ENCODE results near the gene ARHGAP40. TPM values are rescaled to one million over a fixed set of nuclear protein-coding genes. Genes with fewer than 3 reads are reported as not detected.

Gene ARHGAP40
- total and polyA plus RNA-seq, 2 experiments from 2014 or later, result 0.21 TPM; not detected in 1

GRCh38 chr20:38564680-38565079, 36.9 kb upstream of the ARHGAP40 start:
- DNase-seq (ENCODE audit: low spot score), result no peak
- no peak overlapping the region for H3K27ac Mint-ChIP-seq
- H3K27ac ChIP-seq (ENCODE audit: low read depth), result no peak overlapping the region
- peaks cover 9% of the 10 kb centered on the region for H3K36me3 Mint-ChIP-seq (ENCODE audit: low read depth)
- no peaks in the 10 kb centered on the region for H3K4me1 Mint-ChIP-seq
- H4K20me1 ChIP-seq (replicated peaks; ENCODE audit: insufficient read depth), result 0 out of 2 replicates have a peak, but pooled peaks cover 5% of the 10 kb centered on the region
- H3K9me2 ChIP-seq (ENCODE audit: insufficient read depth), result no peaks in the 10 kb centered on the region
- H3K4me2 ChIP-seq, result no peak overlapping the region
- no peaks in the 10 kb centered on the region for H3F3A ChIP-seq (replicated peaks; ENCODE audit: low read depth)
- TF ChIP-seq ZNF331 (CRISPR knock-in tag; IDR thresholded peaks at IDR 0.05; ENCODE audit: low read depth) (no peak), NANOG (IDR thresholded peaks at IDR 0.05; ENCODE audit: borderline replicate concordance) (no peak), EZH2phosphoT487 (IDR thresholded peaks at IDR 0.05; ENCODE audit: unreplicated experiment) (no peak)
- TF ChIP-seq, protein P1, sequence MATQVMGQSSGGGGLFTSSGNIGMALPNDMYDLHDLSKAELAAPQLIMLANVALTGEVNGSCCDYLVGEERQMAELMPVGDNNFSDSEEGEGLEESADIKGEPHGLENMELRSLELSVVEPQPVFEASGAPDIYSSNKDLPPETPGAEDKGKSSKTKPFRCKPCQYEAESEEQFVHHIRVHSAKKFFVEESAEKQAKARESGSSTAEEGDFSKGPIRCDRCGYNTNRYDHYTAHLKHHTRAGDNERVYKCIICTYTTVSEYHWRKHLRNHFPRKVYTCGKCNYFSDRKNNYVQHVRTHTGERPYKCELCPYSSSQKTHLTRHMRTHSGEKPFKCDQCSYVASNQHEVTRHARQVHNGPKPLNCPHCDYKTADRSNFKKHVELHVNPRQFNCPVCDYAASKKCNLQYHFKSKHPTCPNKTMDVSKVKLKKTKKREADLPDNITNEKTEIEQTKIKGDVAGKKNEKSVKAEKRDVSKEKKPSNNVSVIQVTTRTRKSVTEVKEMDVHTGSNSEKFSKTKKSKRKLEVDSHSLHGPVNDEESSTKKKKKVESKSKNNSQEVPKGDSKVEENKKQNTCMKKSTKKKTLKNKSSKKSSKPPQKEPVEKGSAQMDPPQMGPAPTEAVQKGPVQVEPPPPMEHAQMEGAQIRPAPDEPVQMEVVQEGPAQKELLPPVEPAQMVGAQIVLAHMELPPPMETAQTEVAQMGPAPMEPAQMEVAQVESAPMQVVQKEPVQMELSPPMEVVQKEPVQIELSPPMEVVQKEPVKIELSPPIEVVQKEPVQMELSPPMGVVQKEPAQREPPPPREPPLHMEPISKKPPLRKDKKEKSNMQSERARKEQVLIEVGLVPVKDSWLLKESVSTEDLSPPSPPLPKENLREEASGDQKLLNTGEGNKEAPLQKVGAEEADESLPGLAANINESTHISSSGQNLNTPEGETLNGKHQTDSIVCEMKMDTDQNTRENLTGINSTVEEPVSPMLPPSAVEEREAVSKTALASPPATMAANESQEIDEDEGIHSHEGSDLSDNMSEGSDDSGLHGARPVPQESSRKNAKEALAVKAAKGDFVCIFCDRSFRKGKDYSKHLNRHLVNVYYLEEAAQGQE (IDR thresholded peaks at IDR 0.05; ENCODE audit: unreplicated experiment), result no peak
- TF ChIP-seq, protein P2, sequence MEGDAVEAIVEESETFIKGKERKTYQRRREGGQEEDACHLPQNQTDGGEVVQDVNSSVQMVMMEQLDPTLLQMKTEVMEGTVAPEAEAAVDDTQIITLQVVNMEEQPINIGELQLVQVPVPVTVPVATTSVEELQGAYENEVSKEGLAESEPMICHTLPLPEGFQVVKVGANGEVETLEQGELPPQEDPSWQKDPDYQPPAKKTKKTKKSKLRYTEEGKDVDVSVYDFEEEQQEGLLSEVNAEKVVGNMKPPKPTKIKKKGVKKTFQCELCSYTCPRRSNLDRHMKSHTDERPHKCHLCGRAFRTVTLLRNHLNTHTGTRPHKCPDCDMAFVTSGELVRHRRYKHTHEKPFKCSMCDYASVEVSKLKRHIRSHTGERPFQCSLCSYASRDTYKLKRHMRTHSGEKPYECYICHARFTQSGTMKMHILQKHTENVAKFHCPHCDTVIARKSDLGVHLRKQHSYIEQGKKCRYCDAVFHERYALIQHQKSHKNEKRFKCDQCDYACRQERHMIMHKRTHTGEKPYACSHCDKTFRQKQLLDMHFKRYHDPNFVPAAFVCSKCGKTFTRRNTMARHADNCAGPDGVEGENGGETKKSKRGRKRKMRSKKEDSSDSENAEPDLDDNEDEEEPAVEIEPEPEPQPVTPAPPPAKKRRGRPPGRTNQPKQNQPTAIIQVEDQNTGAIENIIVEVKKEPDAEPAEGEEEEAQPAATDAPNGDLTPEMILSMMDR (conservative IDR thresholded peaks at IDR 0.05; ENCODE audit: low read depth in 2 of 2), result no peak
- no peaks in the 10 kb centered on the region for H3K9me3 Mint-ChIP-seq
- H3K27me3 ChIP-seq (ENCODE audit: insufficient read depth), result no peaks in the 10 kb centered on the region
- no peaks in the 10 kb centered on the region for H3K27me3 Mint-ChIP-seq (ENCODE audit: insufficient read depth, low read depth, poor library complexity)
- no peak overlapping the region for H2AFZ ChIP-seq
- H3K4me3 Mint-ChIP-seq, result no peak overlapping the region
- no peaks in the 10 kb centered on the region; the same call in none of the 2 replicates for H3K36me3 ChIP-seq (ENCODE audit: insufficient read depth)
- no peak overlapping the region for H3K4me3 ChIP-seq
- H3K79me2 ChIP-seq (replicated peaks; ENCODE audit: insufficient read depth), result no peaks in the 10 kb centered on the region
- no peak for ATAC-seq
- no peaks in the 10 kb centered on the region for H3K4me1 ChIP-seq (ENCODE audit: insufficient read depth)

- H3K4me2 ChIP-seq, result no peak overlapping the region
- H3F3A ChIP-seq (replicated peaks; ENCODE audit: low read depth), result no peaks in the 10 kb centered on the region
- TF ChIP-seq POLR2AphosphoS5 (IDR thresholded peaks at IDR 0.05; ENCODE audit: low read depth) (no peak), STAT1 (IDR thresholded peaks at IDR 0.05; ENCODE audit: unreplicated experiment) (no peak), EZH2 (IDR thresholded peaks at IDR 0.05; ENCODE audit: low read depth, unreplicated experiment) (no peak), JUNB (IDR thresholded peaks at IDR 0.05; ENCODE audit: unreplicated experiment) (no peak), NANOG (IDR thresholded peaks at IDR 0.05; ENCODE audit: borderline replicate concordance) (no peak), ZNF331 (CRISPR knock-in tag; IDR thresholded peaks at IDR 0.05; ENCODE audit: low read depth) (no peak)
- TF ChIP-seq, protein P3, sequence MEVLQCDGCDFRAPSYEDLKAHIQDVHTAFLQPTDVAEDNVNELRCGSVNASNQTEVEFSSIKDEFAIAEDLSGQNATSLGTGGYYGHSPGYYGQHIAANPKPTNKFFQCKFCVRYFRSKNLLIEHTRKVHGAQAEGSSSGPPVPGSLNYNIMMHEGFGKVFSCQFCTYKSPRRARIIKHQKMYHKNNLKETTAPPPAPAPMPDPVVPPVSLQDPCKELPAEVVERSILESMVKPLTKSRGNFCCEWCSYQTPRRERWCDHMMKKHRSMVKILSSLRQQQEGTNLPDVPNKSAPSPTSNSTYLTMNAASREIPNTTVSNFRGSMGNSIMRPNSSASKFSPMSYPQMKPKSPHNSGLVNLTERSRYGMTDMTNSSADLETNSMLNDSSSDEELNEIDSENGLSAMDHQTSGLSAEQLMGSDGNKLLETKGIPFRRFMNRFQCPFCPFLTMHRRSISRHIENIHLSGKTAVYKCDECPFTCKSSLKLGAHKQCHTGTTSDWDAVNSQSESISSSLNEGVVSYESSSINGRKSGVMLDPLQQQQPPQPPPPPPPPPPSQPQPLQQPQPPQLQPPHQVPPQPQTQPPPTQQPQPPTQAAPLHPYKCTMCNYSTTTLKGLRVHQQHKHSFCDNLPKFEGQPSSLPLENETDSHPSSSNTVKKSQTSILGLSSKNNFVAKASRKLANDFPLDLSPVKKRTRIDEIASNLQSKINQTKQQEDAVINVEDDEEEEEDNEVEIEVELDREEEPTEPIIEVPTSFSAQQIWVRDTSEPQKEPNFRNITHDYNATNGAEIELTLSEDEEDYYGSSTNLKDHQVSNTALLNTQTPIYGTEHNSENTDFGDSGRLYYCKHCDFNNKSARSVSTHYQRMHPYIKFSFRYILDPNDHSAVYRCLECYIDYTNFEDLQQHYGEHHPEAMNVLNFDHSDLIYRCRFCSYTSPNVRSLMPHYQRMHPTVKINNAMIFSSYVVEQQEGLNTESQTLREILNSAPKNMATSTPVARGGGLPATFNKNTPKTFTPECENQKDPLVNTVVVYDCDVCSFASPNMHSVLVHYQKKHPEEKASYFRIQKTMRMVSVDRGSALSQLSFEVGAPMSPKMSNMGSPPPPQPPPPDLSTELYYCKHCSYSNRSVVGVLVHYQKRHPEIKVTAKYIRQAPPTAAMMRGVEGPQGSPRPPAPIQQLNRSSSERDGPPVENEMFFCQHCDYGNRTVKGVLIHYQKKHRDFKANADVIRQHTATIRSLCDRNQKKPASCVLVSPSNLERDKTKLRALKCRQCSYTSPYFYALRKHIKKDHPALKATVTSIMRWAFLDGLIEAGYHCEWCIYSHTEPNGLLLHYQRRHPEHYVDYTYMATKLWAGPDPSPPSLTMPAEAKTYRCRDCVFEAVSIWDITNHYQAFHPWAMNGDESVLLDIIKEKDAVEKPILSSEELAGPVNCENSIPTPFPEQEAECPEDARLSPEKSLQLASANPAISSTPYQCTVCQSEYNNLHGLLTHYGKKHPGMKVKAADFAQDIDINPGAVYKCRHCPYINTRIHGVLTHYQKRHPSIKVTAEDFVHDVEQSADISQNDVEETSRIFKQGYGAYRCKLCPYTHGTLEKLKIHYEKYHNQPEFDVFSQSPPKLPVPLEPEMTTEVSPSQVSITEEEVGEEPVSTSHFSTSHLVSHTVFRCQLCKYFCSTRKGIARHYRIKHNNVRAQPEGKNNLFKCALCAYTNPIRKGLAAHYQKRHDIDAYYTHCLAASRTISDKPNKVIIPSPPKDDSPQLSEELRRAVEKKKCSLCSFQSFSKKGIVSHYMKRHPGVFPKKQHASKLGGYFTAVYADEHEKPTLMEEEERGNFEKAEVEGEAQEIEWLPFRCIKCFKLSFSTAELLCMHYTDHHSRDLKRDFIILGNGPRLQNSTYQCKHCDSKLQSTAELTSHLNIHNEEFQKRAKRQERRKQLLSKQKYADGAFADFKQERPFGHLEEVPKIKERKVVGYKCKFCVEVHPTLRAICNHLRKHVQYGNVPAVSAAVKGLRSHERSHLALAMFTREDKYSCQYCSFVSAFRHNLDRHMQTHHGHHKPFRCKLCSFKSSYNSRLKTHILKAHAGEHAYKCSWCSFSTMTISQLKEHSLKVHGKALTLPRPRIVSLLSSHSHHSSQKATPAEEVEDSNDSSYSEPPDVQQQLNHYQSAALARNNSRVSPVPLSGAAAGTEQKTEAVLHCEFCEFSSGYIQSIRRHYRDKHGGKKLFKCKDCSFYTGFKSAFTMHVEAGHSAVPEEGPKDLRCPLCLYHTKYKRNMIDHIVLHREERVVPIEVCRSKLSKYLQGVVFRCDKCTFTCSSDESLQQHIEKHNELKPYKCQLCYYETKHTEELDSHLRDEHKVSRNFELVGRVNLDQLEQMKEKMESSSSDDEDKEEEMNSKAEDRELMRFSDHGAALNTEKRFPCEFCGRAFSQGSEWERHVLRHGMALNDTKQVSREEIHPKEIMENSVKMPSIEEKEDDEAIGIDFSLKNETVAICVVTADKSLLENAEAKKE (CRISPR knock-in tag; IDR thresholded peaks at IDR 0.05), result no peak
These were observed 35.5 kb upstream of the ARHGAP40 start for GRCh38 chr20:38566036-38566598.

More at GRCh38 chr20:38566036-38566598, 35.5 kb upstream of the ARHGAP40 start:
- Histone ChIP-seq H3K9me2 (ENCODE audit: insufficient read depth) (no peaks in the 10 kb centered on the region), H3K4me3 (no peak overlapping the region), H3K79me2 (replicated peaks; ENCODE audit: insufficient read depth) (no peaks in the 10 kb centered on the region), H3K4me1 (ENCODE audit: insufficient read depth) (no peaks in the 10 kb centered on the region), H4K20me1 (replicated peaks; ENCODE audit: insufficient read depth) (0 out of 2 replicates have a peak, but pooled peaks cover 5% of the 10 kb centered on the region), H3K27me3 (ENCODE audit: insufficient read depth) (no peaks in the 10 kb centered on the region), H3K36me3 (ENCODE audit: insufficient read depth) (peaks cover 7% of the 10 kb centered on the region; the same call in 1 of the 2 replicates), H2AFZ (no peak overlapping the region), H3K27ac (ENCODE audit: low read depth) (no peak overlapping the region)
- Mint-ChIP-seq H3K27ac (no peak overlapping the region), H3K36me3 (ENCODE audit: low read depth) (peaks cover 13% of the 10 kb centered on the region; the same call in 2 of the 3 replicates), H3K27me3 (ENCODE audit: insufficient read depth, low read depth, poor library complexity) (no peaks in the 10 kb centered on the region), H3K4me3 (no peak overlapping the region), H3K9me3 (no peaks in the 10 kb centered on the region), H3K4me1 (no peaks in the 10 kb centered on the region)
- DNase-seq (ENCODE audit: low spot score) (no peak), ATAC-seq (no peak)
